Panc1 (cell line): ENCODE measurements around the gene DLG2. TPM values are rescaled to one million over a fixed set of nuclear protein-coding genes. Genes with fewer than 3 reads are reported as not detected.

Experiments used
- ATAC-seq: fragments of 200-7000 bp; cut with Tn5 transposase; 2 replicates; pipeline ENCODE4 v1.9.1; 2020; ENCODE audit warnings: mild to moderate bottlenecking, moderate library complexity
- BruUV-seq: library from RNA; stranded (reverse); fragments of 400-500 nt; replicated peaks from 2 replicates; lab custom pipeline; 2021; lab: Mats Ljungman, UMichigan
- CTCF ChIA-PET: fragments of 300-600 bp; sonication (Branson Sonifier 250); formaldehyde crosslinking; loops from one replicate; lab custom pipeline; 2022; ENCODE audit warnings: antibody characterized with exemption; lab: Charles Lee
- POLR2A ChIA-PET: fragments of 300-600 bp; sonication (Branson Sonifier 250); formaldehyde crosslinking; loops from one replicate; lab custom pipeline; 2022; ENCODE audit warnings: antibody characterized with exemption; lab: Charles Lee
- DNase-seq: peaks from one replicate; pipeline ENCODE4 v3.0.0-alpha.2; 2010; ENCODE audit warnings: low read depth, low spot score
- H3K27ac ChIP-seq: 2 replicates; pipeline ENCODE4 v1.5.1; 2011; ENCODE audit warnings: mild to moderate bottlenecking, low read length, inconsistent platforms
- H3K27me3 ChIP-seq: fragments of 200-500 bp; sonication (Bioruptor generic); 2 replicates; pipeline ENCODE4 v1.6.0; 2014; ENCODE audit warnings: low read length, inconsistent platforms; ENCODE audit not compliant: control insufficient read depth, insufficient read depth
- H3K36me3 ChIP-seq: fragments of 200-500 bp; sonication (Bioruptor generic); 2 replicates; pipeline ENCODE4 v1.5.1; 2014; ENCODE audit warnings: inconsistent platforms, mild to moderate bottlenecking, low read length, moderate library complexity; ENCODE audit not compliant: control insufficient read depth, insufficient read depth
- H3K4me1 ChIP-seq: 2 replicates; pipeline ENCODE4 v1.5.1; 2011; ENCODE audit warnings: inconsistent platforms, mild to moderate bottlenecking, low read length, moderate library complexity; ENCODE audit not compliant: control insufficient read depth, insufficient read depth
- H3K4me3 ChIP-seq, 2 experiments: 2 replicates each; pipeline ENCODE4 v1.5.1; 2011 to 2012; ENCODE audit warnings: low read depth in 2 of 2, low read length in 2 of 2, mild to moderate bottlenecking in 2 of 2, inconsistent platforms in 1 of 2, moderate library complexity in 1 of 2
- H3K9me3 ChIP-seq: fragments of 200-500 bp; sonication (Bioruptor generic); 2 replicates; pipeline ENCODE4 v1.5.1; 2014; ENCODE audit warnings: low read depth, mild to moderate bottlenecking, inconsistent platforms, low read length, moderate library complexity; ENCODE audit not compliant: control insufficient read depth, insufficient read depth
- POLR2AphosphoS5 ChIP-seq: IDR thresholded peaks from 2 replicates; pipeline ENCODE4 v1.6.1; 2012; ENCODE audit warnings: mild to moderate bottlenecking, low read depth, low read length, moderate library complexity
- SIN3A ChIP-seq: IDR thresholded peaks from 2 replicates; pipeline ENCODE4 v1.6.1; 2012; ENCODE audit warnings: low read depth, mild to moderate bottlenecking, low read length, moderate library complexity, borderline replicate concordance; ENCODE audit not compliant: insufficient read depth
- TCF7L2 ChIP-seq: IDR thresholded peaks from 2 replicates; pipeline ENCODE4 v1.6.1; 2011; ENCODE audit warnings: mild to moderate bottlenecking, low read depth, low read length, inconsistent platforms
- in situ Hi-C: cut with HindIII; loops from 2 replicates; pipeline ENCODE4 v1.10.0; 2016; ENCODE audit warnings: low sequenced_read_pairs, low pct_unique_long_range_greater_than_20kb
- intact Hi-C: fragments of 100-400 bp; cut with micrococcal nuclease; formaldehyde crosslinking; loops from one replicate; pipeline ENCODE4 v1.10.0; 2022; ENCODE audit not compliant: unreplicated experiment
- total RNA-seq: library from RNA; stranded (reverse); gene quantifications from one replicate; pipeline ENCODE4 v1.2.1, GENCODE V29; 2021; ENCODE audit not compliant: unreplicated experiment
- TF ChIP-seq, protein P1 (sequence below), 2 experiments: IDR thresholded peaks; 2 replicates each; pipeline ENCODE4 v1.6.1; 2011 to 2012; ENCODE audit warnings: low read depth in 2 of 2, control low read depth in 1 of 2, low read length in 1 of 2, mild to moderate bottlenecking in 1 of 2, moderate library complexity in 1 of 2; ENCODE audit not compliant: insufficient read depth in 1 of 2
- TF ChIP-seq, protein P2 (sequence below): fragments of 450-650 bp; IDR thresholded peaks from 2 replicates; pipeline ENCODE4 v1.5.1; 2017; ENCODE audit warnings: mild to moderate bottlenecking

Gene DLG2
- total RNA-seq, 1 experiment from 2014 or later, result 4.2 TPM

DNA sequence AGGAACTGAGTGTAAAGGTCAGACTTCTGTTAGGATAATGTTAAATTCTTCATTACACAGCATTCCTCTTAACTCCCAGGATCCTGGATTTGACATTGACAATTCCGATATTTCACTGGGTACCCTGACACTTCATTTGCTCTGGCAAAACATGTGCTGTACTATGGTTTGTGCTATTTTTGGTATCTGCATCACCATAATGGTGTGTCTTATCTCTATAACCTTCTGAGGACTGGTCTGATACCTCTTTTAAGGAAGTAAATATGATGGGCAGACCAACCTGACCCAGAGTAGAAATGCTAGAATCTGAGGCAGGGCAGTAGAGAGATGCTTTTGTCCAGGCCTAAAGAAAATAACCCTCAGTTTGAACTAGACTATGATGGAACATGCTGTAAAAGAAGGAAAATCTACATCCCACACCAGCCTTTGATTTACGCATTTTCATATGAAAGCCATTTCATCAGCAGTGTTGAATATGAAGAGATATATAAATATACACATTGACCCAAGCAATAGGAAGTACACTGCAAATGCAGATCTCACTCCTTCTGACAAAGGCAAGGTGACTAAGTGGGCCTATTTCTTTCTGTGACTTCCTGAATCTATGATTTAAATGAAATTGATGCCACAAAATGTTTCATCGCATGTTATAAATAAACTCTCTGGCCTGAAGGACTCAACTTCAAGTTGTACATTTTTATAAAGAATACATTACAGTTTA is 966.7 kb downstream of the DLG2 start:
- intact Hi-C loops, result no loop called here
- ATAC-seq, result no peak
- ChIA-PET CTCF (no interaction called here), POLR2A (no interaction called here)
- TF ChIP-seq TCF7L2, result no peak
- no peak for TF ChIP-seq POLR2AphosphoS5
- TF ChIP-seq, protein P1, sequence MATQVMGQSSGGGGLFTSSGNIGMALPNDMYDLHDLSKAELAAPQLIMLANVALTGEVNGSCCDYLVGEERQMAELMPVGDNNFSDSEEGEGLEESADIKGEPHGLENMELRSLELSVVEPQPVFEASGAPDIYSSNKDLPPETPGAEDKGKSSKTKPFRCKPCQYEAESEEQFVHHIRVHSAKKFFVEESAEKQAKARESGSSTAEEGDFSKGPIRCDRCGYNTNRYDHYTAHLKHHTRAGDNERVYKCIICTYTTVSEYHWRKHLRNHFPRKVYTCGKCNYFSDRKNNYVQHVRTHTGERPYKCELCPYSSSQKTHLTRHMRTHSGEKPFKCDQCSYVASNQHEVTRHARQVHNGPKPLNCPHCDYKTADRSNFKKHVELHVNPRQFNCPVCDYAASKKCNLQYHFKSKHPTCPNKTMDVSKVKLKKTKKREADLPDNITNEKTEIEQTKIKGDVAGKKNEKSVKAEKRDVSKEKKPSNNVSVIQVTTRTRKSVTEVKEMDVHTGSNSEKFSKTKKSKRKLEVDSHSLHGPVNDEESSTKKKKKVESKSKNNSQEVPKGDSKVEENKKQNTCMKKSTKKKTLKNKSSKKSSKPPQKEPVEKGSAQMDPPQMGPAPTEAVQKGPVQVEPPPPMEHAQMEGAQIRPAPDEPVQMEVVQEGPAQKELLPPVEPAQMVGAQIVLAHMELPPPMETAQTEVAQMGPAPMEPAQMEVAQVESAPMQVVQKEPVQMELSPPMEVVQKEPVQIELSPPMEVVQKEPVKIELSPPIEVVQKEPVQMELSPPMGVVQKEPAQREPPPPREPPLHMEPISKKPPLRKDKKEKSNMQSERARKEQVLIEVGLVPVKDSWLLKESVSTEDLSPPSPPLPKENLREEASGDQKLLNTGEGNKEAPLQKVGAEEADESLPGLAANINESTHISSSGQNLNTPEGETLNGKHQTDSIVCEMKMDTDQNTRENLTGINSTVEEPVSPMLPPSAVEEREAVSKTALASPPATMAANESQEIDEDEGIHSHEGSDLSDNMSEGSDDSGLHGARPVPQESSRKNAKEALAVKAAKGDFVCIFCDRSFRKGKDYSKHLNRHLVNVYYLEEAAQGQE (IDR thresholded peaks at IDR 0.05; ENCODE audit: insufficient read depth in 1 of 2, low read depth in 2 of 2, low read length in 1 of 2), result no peak
- no peak for TF ChIP-seq SIN3A
- Histone ChIP-seq H3K27ac (no peak overlapping the region), H3K4me3 (no peak overlapping the region), H3K36me3 (no peaks in the 10 kb centered on the region), H3K27me3 (no peaks in the 10 kb centered on the region), H3K9me3 (no peaks in the 10 kb centered on the region), H3K4me1 (no peaks in the 10 kb centered on the region)
- BruUV-seq, result no TSS peak
- DNase-seq, result no peak
- in situ Hi-C loops, result no loop called here

DNA sequence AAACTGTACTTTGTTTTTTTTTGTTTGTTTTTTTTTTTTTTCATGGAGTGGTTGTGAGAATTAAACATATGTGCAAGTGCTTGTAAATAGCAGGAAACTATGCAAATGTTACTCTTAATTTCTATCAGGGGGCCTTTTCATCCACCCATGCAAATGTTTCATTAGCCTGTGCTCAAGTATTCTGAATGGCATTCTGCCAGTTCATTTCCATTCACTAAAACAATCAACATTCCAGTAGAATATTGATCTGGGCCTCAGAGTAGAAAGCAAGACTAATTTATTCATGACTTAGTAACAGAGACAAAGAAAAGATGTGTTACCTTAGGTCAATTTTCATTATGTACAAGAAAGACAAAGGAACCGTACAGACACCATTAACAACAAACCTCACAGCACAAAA is 971.4 kb downstream of the DLG2 start:
- Histone ChIP-seq H3K36me3 (no peaks in the 10 kb centered on the region), H3K27me3 (no peaks in the 10 kb centered on the region), H3K4me3 (no peak overlapping the region), H3K4me1 (no peaks in the 10 kb centered on the region), H3K27ac (no peak overlapping the region), H3K9me3 (no peaks in the 10 kb centered on the region)
- POLR2A ChIA-PET, result no interaction called here
- intact Hi-C loops, result no loop called here
- DNase-seq (no peak), ATAC-seq (no peak)
- in situ Hi-C loops, result no loop called here
- CTCF ChIA-PET, result no interaction called here
- no TSS peak for BruUV-seq
- no peak for TF ChIP-seq TCF7L2

- H3K36me3 ChIP-seq, result no peaks in the 10 kb centered on the region
- BruUV-seq, result no TSS peak
- no peak for DNase-seq
- CTCF ChIA-PET, result no interaction called here
- POLR2A ChIA-PET, result no interaction called here
- no peak for TF ChIP-seq TCF7L2
- TF ChIP-seq, protein P1 (IDR thresholded peaks at IDR 0.05; ENCODE audit: insufficient read depth in 1 of 2, low read depth in 2 of 2, low read length in 1 of 2), result no peak
- TF ChIP-seq, protein P2, sequence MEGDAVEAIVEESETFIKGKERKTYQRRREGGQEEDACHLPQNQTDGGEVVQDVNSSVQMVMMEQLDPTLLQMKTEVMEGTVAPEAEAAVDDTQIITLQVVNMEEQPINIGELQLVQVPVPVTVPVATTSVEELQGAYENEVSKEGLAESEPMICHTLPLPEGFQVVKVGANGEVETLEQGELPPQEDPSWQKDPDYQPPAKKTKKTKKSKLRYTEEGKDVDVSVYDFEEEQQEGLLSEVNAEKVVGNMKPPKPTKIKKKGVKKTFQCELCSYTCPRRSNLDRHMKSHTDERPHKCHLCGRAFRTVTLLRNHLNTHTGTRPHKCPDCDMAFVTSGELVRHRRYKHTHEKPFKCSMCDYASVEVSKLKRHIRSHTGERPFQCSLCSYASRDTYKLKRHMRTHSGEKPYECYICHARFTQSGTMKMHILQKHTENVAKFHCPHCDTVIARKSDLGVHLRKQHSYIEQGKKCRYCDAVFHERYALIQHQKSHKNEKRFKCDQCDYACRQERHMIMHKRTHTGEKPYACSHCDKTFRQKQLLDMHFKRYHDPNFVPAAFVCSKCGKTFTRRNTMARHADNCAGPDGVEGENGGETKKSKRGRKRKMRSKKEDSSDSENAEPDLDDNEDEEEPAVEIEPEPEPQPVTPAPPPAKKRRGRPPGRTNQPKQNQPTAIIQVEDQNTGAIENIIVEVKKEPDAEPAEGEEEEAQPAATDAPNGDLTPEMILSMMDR, result no peak
- TF ChIP-seq SIN3A, result no peak
- no peak for TF ChIP-seq POLR2AphosphoS5
- no peak overlapping the region for H3K27ac ChIP-seq
- no peaks in the 10 kb centered on the region for H3K4me1 ChIP-seq
- intact Hi-C loops, result no loop called here
- no peaks in the 10 kb centered on the region for H3K27me3 ChIP-seq
- ATAC-seq, result no peak
- no peaks in the 10 kb centered on the region for H3K9me3 ChIP-seq
- in situ Hi-C loops, result no loop called here
- H3K4me3 ChIP-seq, result no peak overlapping the region
Measured at GRCh38 chr11:84648471-84648870, 978.7 kb downstream of the DLG2 start.
